ENCODE measurements around the gene DIP2A.

DIP2A gene

GRCh38 chr21:46550116-46550941 lies 91.6 kb downstream of the DIP2A start:
- Histone ChIP-seq H3K4me3 (ENCODE audit: low read length) (no peak overlapping the region), H3K27me3 (ENCODE audit: control insufficient read depth, insufficient read depth, low read length) (no peaks in the 10 kb centered on the region), H3K27ac (ENCODE audit: low read depth, low read length) (no peak overlapping the region), H3K9ac (ENCODE audit: low read length) (no peak overlapping the region), H3K4me1 (ENCODE audit: control insufficient read depth, insufficient read depth, low read length) (no peaks in the 10 kb centered on the region), H3K36me3 (ENCODE audit: control insufficient read depth, insufficient read depth, low read length) (peaks cover 38% of the 10 kb centered on the region)

- H3K4me1 ChIP-seq (ENCODE audit: control insufficient read depth, insufficient read depth, low read length), result no peaks in the 10 kb centered on the region
- no peak overlapping the region for H3K4me3 ChIP-seq (ENCODE audit: low read length)
- peaks cover 29% of the 10 kb centered on the region for H3K36me3 ChIP-seq (ENCODE audit: control insufficient read depth, insufficient read depth, low read length)
- H3K27me3 ChIP-seq (ENCODE audit: control insufficient read depth, insufficient read depth, low read length), result no peaks in the 10 kb centered on the region
- no peak overlapping the region for H3K9ac ChIP-seq (ENCODE audit: low read length)
- H3K27ac ChIP-seq (ENCODE audit: low read depth, low read length), result no peak overlapping the region
Measured at GRCh38 chr21:46551636-46552241, 93.0 kb downstream of the DIP2A start.

- no peaks in the 10 kb centered on the region for H3K27me3 ChIP-seq (ENCODE audit: control insufficient read depth, insufficient read depth, low read length)
- H3K36me3 ChIP-seq (ENCODE audit: control insufficient read depth, insufficient read depth, low read length), result peaks cover 31% of the 10 kb centered on the region
- no peak overlapping the region for H3K27ac ChIP-seq (ENCODE audit: low read depth, low read length)
- no peak overlapping the region for H3K4me3 ChIP-seq (ENCODE audit: low read length)
- H3K9ac ChIP-seq (ENCODE audit: low read length), result no peak overlapping the region
- H3K4me1 ChIP-seq (ENCODE audit: control insufficient read depth, insufficient read depth, low read length), result no peaks in the 10 kb centered on the region
Measured at GRCh38 chr21:46552274-46552673, 93.6 kb downstream of the DIP2A start.

DNA sequence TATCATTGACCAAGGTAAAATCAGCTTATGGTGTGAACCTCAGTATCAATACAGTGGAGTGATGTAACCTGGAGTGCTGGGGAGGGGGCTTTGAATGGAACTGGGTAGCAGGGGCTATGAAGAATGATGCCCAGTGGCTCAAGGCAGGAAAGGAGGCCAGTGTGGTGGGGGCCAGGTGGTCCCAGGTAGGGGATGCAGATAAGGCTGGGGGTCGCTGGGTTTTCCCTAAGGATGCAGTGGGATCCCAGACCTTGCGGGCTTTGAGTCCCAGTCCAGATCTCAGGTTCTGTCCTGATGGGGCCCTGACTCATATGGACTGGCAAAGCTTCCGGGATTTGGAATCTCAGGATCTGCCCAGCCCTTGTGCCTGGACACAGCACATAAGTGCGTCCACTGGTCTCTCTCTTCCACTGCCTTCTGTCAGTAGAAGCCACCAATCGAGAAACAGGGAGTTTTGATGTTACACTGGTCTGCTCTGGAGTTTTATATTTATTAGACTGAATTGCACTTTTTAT lies 94.2 kb downstream of the DIP2A start:
- Histone ChIP-seq H3K9ac (ENCODE audit: low read length) (no peak overlapping the region), H3K27ac (ENCODE audit: low read depth, low read length) (no peak overlapping the region), H3K4me3 (ENCODE audit: low read length) (no peak overlapping the region), H3K27me3 (ENCODE audit: control insufficient read depth, insufficient read depth, low read length) (no peaks in the 10 kb centered on the region), H3K4me1 (ENCODE audit: control insufficient read depth, insufficient read depth, low read length) (no peaks in the 10 kb centered on the region), H3K36me3 (ENCODE audit: control insufficient read depth, insufficient read depth, low read length) (peaks cover 31% of the 10 kb centered on the region)

DNA sequence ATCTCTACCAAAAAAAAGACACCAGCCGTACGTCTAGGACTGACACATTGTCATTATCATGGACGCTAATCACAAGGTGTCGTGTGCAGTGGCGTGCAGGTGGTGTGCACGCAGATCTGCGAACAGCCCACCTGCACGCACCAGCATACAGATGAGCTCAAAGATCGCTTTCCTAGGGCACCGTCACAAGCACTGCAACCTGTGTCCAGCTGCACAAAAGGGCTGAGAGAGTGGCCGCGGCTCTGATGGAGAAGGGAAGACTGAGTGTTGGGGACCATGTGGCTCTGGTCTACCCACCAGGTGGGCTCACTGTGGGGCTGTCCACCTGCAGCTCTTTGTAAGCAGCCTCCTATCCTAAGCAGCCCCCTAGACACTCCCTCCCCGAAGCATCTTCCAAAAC lies 95.3 kb downstream of the DIP2A start:
- H3K36me3 ChIP-seq (ENCODE audit: control insufficient read depth, insufficient read depth, low read length), result peaks cover 29% of the 10 kb centered on the region
- no peak overlapping the region for H3K27ac ChIP-seq (ENCODE audit: low read depth, low read length)
- H3K4me1 ChIP-seq (ENCODE audit: control insufficient read depth, insufficient read depth, low read length), result no peaks in the 10 kb centered on the region
- no peak overlapping the region for H3K9ac ChIP-seq (ENCODE audit: low read length)
- H3K27me3 ChIP-seq (ENCODE audit: control insufficient read depth, insufficient read depth, low read length), result no peaks in the 10 kb centered on the region
- no peak overlapping the region for H3K4me3 ChIP-seq (ENCODE audit: low read length)

GRCh38 chr21:46554431-46555224 lies 95.9 kb downstream of the DIP2A start:
- peaks cover 35% of the 10 kb centered on the region for H3K36me3 ChIP-seq (ENCODE audit: control insufficient read depth, insufficient read depth, low read length)
- H3K27me3 ChIP-seq (ENCODE audit: control insufficient read depth, insufficient read depth, low read length), result no peaks in the 10 kb centered on the region
- no peak overlapping the region for H3K4me3 ChIP-seq (ENCODE audit: low read length)
- no peaks in the 10 kb centered on the region for H3K4me1 ChIP-seq (ENCODE audit: control insufficient read depth, insufficient read depth, low read length)
- no peak overlapping the region for H3K9ac ChIP-seq (ENCODE audit: low read length)
- H3K27ac ChIP-seq (ENCODE audit: low read depth, low read length), result no peak overlapping the region

GRCh38 chr21:46555225-46555617 lies 96.5 kb downstream of the DIP2A start:
- H3K4me1 ChIP-seq (ENCODE audit: control insufficient read depth, insufficient read depth, low read length), result no peaks in the 10 kb centered on the region
- no peak overlapping the region for H3K9ac ChIP-seq (ENCODE audit: low read length)
- peaks cover 36% of the 10 kb centered on the region for H3K36me3 ChIP-seq (ENCODE audit: control insufficient read depth, insufficient read depth, low read length)
- H3K27me3 ChIP-seq (ENCODE audit: control insufficient read depth, insufficient read depth, low read length), result no peaks in the 10 kb centered on the region
- no peak overlapping the region for H3K4me3 ChIP-seq (ENCODE audit: low read length)
- no peak overlapping the region for H3K27ac ChIP-seq (ENCODE audit: low read depth, low read length)

- H3K4me1 ChIP-seq (ENCODE audit: control insufficient read depth, insufficient read depth, low read length), result no peaks in the 10 kb centered on the region
- no peaks in the 10 kb centered on the region for H3K27me3 ChIP-seq (ENCODE audit: control insufficient read depth, insufficient read depth, low read length)
- H3K36me3 ChIP-seq (ENCODE audit: control insufficient read depth, insufficient read depth, low read length), result peaks cover 35% of the 10 kb centered on the region
- H3K27ac ChIP-seq (ENCODE audit: low read depth, low read length), result no peak overlapping the region
- no peak overlapping the region for H3K9ac ChIP-seq (ENCODE audit: low read length)
- H3K4me3 ChIP-seq (ENCODE audit: low read length), result no peak overlapping the region
Measured at GRCh38 chr21:46555678-46556077, 97.0 kb downstream of the DIP2A start.

DNA sequence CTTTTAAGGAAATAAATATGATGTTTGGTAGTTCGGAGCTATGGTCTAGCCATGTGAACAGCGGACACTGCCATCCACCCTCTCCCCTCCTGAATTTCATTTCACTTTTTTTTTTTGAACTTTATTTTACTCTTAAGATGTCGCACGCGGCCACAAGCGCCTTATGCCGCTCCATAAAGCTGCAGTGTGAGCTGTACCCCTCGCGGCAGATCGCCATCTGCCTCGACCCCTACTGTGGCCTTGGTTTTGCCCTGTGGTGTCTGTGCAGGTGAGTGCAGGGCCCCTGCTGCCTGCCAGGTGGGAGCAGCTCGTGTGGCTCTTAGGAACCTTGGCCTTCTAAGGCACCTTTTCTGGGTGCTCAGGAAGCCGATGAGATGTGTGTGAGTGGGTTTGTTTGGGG lies 98.1 kb downstream of the DIP2A start:
- no peak overlapping the region for H3K9ac ChIP-seq (ENCODE audit: low read length)
- H3K27me3 ChIP-seq (ENCODE audit: control insufficient read depth, insufficient read depth, low read length), result no peaks in the 10 kb centered on the region
- H3K36me3 ChIP-seq (ENCODE audit: control insufficient read depth, insufficient read depth, low read length), result peaks cover 33% of the 10 kb centered on the region
- no peaks in the 10 kb centered on the region for H3K4me1 ChIP-seq (ENCODE audit: control insufficient read depth, insufficient read depth, low read length)
- H3K27ac ChIP-seq (ENCODE audit: low read depth, low read length), result no peak overlapping the region
- H3K4me3 ChIP-seq (ENCODE audit: low read length), result no peak overlapping the region

GRCh38 chr21:46557469-46557868 lies 98.8 kb downstream of the DIP2A start:
- Histone ChIP-seq H3K9ac (ENCODE audit: low read length) (no peak overlapping the region), H3K27ac (ENCODE audit: low read depth, low read length) (no peak overlapping the region), H3K36me3 (ENCODE audit: control insufficient read depth, insufficient read depth, low read length) (peaks cover 29% of the 10 kb centered on the region)

GRCh38 chr21:46557919-46558392 lies 99.3 kb downstream of the DIP2A start:
- Histone ChIP-seq H3K9ac (ENCODE audit: low read length) (no peak overlapping the region), H3K4me1 (ENCODE audit: control insufficient read depth, insufficient read depth, low read length) (no peaks in the 10 kb centered on the region), H3K27ac (ENCODE audit: low read depth, low read length) (no peak overlapping the region), H3K4me3 (ENCODE audit: low read length) (no peak overlapping the region), H3K36me3 (ENCODE audit: control insufficient read depth, insufficient read depth, low read length) (peaks cover 29% of the 10 kb centered on the region), H3K27me3 (ENCODE audit: control insufficient read depth, insufficient read depth, low read length) (no peaks in the 10 kb centered on the region)

More at GRCh38 chr21:46557469-46557868, 98.8 kb downstream of the DIP2A start:
- Histone ChIP-seq H3K27me3 (ENCODE audit: control insufficient read depth, insufficient read depth, low read length) (no peaks in the 10 kb centered on the region), H3K4me1 (ENCODE audit: control insufficient read depth, insufficient read depth, low read length) (no peaks in the 10 kb centered on the region), H3K4me3 (ENCODE audit: low read length) (no peak overlapping the region)

DNA sequence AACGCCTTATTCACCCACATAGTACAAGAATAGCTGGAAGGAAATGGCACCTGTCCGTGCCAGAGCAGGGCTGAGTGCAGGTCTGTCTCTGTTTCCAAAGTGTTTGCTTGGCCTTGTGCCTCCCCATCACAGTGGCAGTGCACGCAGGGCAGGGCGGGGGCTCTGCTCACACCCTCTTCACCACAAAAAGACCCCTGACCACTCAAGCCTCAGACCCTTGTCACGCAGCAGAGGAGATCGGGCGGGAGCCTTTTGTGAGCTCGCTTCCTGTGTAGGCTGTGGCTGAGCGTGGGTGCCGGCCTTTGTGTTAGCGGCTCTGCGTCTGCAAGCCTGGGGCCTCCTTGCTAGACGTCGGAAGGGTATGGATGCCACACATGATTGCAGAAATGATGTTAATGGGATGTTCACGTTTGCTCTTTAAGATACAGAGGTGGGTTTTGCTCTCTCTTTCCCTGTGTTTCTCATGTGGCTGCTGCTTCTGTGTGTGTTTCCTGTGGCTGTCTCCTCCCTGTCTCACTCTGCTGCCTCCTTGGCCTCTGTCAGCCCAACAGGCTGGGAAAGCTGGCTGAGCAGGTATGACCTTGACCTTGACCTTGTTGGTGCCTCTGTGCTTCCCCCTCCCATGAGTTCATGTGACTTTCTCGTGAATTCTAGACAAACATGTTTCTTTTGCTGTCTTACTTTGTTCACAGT lies 100.7 kb downstream of the DIP2A start:
- H3K36me3 ChIP-seq (ENCODE audit: control insufficient read depth, insufficient read depth, low read length), result peaks cover 30% of the 10 kb centered on the region
- H3K4me3 ChIP-seq (ENCODE audit: low read length), result no peak overlapping the region
- H3K27ac ChIP-seq (ENCODE audit: low read depth, low read length), result no peak overlapping the region

More for the DNA sequence above, 100.7 kb downstream of the DIP2A start:
- H3K27me3 ChIP-seq (ENCODE audit: control insufficient read depth, insufficient read depth, low read length), result no peaks in the 10 kb centered on the region
- H3K9ac ChIP-seq (ENCODE audit: low read length), result no peak overlapping the region
- no peaks in the 10 kb centered on the region for H3K4me1 ChIP-seq (ENCODE audit: control insufficient read depth, insufficient read depth, low read length)
